K562 (cell line): ENCODE measurements around the gene ZCCHC14.

Experiments
- CBX3 ChIP-seq, 2 experiments: IDR thresholded peaks; 1 replicate in 1 of 2; 2 replicates in 1 of 2; pipeline ENCODE4 v1.6.1; 2012; ENCODE audit warnings: inconsistent platforms in 2 of 2, low read length in 2 of 2, borderline replicate concordance in 1 of 2, control low read depth in 1 of 2
- DPF2 ChIP-seq: fragments of 450-650 bp; IDR thresholded peaks from 2 replicates; pipeline ENCODE4 v1.6.1; 2016
- HIVEP1 ChIP-seq: fragments of 250-450 bp; sonication (Bioruptor Pico); IDR thresholded peaks from 2 replicates; pipeline ENCODE4 v1.4.0; 2020; ENCODE audit warnings: mild to moderate bottlenecking
- KDM1A ChIP-seq, 2 experiments: fragments of 450-650 bp; IDR thresholded peaks; 2 replicates each; pipeline ENCODE4 v1.6.1; 2016; ENCODE audit warnings: mild to moderate bottlenecking in 2 of 2
- MEIS2 ChIP-seq: fragments of 450-650 bp; IDR thresholded peaks from 2 replicates; pipeline ENCODE4 v1.6.1; 2014; ENCODE audit warnings: mild to moderate bottlenecking; ENCODE audit not compliant: partially characterized antibody
- MYC ChIP-seq, 2 experiments: fragments of 250-450 bp in 1 of 2; sonication (Bioruptor Pico) in 1 of 2; IDR thresholded peaks; 2 replicates each; pipeline versions ENCODE4 v1.5.1 to v1.6.1; 2012 to 2021; ENCODE audit warnings: low read depth in 2 of 2, borderline replicate concordance in 1 of 2, improper control_type of control experiment in 1 of 2, low read length in 1 of 2, mild to moderate bottlenecking in 1 of 2, moderate library complexity in 1 of 2
- NEUROD1 ChIP-seq: fragments of 150-350 bp; IDR thresholded peaks from 2 replicates; pipeline ENCODE4 v1.6.1; 2014; ENCODE audit warnings: borderline replicate concordance, low read length, low read depth; ENCODE audit not compliant: partially characterized antibody
- NFRKB ChIP-seq: fragments of 450-650 bp; IDR thresholded peaks from 2 replicates; pipeline ENCODE4 v1.6.1; 2016; ENCODE audit warnings: low read depth
- PHB2 ChIP-seq: fragments of 450-650 bp; IDR thresholded peaks from 2 replicates; pipeline ENCODE4 v1.6.1; 2017; ENCODE audit warnings: low read depth
- SOX6 ChIP-seq: fragments of 450-650 bp; IDR thresholded peaks from 2 replicates; pipeline ENCODE4 v1.6.1; 2014; ENCODE audit warnings: mild to moderate bottlenecking
- ZNF384 ChIP-seq: IDR thresholded peaks from 2 replicates; pipeline ENCODE4 v1.6.1; 2012; ENCODE audit warnings: low read depth, low read length, improper control_type of control experiment
- TF ChIP-seq, protein P1 (sequence below), 3 experiments: IDR thresholded peaks in 2 of 3; conservative IDR thresholded peaks in 1 of 3; 2 replicates each; pipeline ENCODE4 v1.5.1; 2011 to 2012; ENCODE audit warnings: low read length in 3 of 3, mild to moderate bottlenecking in 3 of 3, control low read depth in 2 of 3, improper control_type of control experiment in 1 of 3, inconsistent platforms in 1 of 3, low read depth in 1 of 3, mixed read lengths in 1 of 3, moderate library complexity in 1 of 3; ENCODE audit not compliant: insufficient read depth in 2 of 3

GRCh38 chr16:87410530-87410929 is 82.3 kb downstream of the ZCCHC14 start:
- TF ChIP-seq SOX6 (no peak), CBX3 (IDR thresholded peaks at IDR 0.05; ENCODE audit: borderline replicate concordance in 1 of 2, low read length in 2 of 2) (no peak), HIVEP1 (no peak), KDM1A (IDR thresholded peaks at IDR 0.05) (no peak), MYC (IDR thresholded peaks at IDR 0.05; ENCODE audit: low read depth, low read length) (no peak), MYC (CRISPR knock-in tag; IDR thresholded peaks at IDR 0.05; ENCODE audit: borderline replicate concordance, low read depth) (no peak), NFRKB (no peak), DPF2 (no peak), MEIS2 (no peak), NEUROD1 (no peak), PHB2 (no peak), ZNF384 (no peak)
- TF ChIP-seq, protein P1, sequence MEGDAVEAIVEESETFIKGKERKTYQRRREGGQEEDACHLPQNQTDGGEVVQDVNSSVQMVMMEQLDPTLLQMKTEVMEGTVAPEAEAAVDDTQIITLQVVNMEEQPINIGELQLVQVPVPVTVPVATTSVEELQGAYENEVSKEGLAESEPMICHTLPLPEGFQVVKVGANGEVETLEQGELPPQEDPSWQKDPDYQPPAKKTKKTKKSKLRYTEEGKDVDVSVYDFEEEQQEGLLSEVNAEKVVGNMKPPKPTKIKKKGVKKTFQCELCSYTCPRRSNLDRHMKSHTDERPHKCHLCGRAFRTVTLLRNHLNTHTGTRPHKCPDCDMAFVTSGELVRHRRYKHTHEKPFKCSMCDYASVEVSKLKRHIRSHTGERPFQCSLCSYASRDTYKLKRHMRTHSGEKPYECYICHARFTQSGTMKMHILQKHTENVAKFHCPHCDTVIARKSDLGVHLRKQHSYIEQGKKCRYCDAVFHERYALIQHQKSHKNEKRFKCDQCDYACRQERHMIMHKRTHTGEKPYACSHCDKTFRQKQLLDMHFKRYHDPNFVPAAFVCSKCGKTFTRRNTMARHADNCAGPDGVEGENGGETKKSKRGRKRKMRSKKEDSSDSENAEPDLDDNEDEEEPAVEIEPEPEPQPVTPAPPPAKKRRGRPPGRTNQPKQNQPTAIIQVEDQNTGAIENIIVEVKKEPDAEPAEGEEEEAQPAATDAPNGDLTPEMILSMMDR (IDR thresholded peaks at IDR 0.05 in 2 of 3, conservative IDR thresholded peaks at IDR 0.05 in 1 of 3; ENCODE audit: insufficient read depth in 2 of 3, low read depth in 1 of 3, low read length in 3 of 3) = no peak
